Epithelial cell of proximal tubule (primary cell): ENCODE results near the gene KIF21B. TPM values are rescaled to one million over a fixed set of nuclear protein-coding genes. Genes with fewer than 3 reads are reported as not detected.
"Not testable (repeated sequence)": the region's sequence is repeated elsewhere in the genome, so short reads cannot be mapped to it uniquely, and the experiment has no call there.

Experiments used
- DNase-seq: peaks from one replicate; pipeline ENCODE4 v3.0.0-alpha.2; 2011; ENCODE audit warnings: low read depth
- H3K4me3 ChIP-seq: 2 replicates; pipeline ENCODE4 v1.5.1; 2011; ENCODE audit warnings: low read depth, mild to moderate bottlenecking, low read length
- total RNA-seq: library from RNA; depleted of rRNA; stranded (reverse); fragments of >200 nt; gene quantifications from 2 replicates; pipeline ENCODE4 v1.2.3, GENCODE V29; 2015
- TF ChIP-seq, protein P1 (sequence below): conservative IDR thresholded peaks from 2 replicates; pipeline ENCODE4 v1.5.1; 2012; ENCODE audit warnings: low read depth, mild to moderate bottlenecking, low read length

Gene KIF21B
- total RNA-seq, 1 donor from 2014 or later, result 13.3 TPM

DNA sequence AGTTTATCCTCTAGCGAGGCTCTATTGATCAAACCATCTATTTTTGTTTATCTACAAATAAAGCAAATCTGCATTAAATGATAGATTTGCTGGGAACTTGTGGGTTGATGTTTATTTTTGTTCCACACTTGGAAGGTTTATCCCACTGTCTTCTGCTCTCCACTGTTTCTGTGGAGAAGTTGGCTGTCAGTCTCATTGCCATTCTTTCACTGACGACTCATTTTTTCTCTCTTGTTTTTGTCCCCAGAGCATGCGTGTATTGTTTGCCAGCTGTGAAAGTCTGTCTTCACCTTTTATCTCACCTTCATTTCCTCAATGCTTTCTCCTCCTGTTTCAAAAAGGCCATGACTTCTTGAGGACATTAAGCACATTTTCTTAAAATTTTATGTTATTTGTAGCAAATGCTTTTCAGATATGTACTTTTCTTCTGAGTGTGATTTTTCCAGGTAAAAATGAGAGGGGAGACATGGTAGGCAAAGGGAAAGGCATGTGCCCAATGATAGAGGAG, 76.4 kb downstream of the KIF21B start:
- TF ChIP-seq, protein P1, sequence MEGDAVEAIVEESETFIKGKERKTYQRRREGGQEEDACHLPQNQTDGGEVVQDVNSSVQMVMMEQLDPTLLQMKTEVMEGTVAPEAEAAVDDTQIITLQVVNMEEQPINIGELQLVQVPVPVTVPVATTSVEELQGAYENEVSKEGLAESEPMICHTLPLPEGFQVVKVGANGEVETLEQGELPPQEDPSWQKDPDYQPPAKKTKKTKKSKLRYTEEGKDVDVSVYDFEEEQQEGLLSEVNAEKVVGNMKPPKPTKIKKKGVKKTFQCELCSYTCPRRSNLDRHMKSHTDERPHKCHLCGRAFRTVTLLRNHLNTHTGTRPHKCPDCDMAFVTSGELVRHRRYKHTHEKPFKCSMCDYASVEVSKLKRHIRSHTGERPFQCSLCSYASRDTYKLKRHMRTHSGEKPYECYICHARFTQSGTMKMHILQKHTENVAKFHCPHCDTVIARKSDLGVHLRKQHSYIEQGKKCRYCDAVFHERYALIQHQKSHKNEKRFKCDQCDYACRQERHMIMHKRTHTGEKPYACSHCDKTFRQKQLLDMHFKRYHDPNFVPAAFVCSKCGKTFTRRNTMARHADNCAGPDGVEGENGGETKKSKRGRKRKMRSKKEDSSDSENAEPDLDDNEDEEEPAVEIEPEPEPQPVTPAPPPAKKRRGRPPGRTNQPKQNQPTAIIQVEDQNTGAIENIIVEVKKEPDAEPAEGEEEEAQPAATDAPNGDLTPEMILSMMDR, result no peak
- no peak overlapping the region for H3K4me3 ChIP-seq
- no peak for DNase-seq

DNA sequence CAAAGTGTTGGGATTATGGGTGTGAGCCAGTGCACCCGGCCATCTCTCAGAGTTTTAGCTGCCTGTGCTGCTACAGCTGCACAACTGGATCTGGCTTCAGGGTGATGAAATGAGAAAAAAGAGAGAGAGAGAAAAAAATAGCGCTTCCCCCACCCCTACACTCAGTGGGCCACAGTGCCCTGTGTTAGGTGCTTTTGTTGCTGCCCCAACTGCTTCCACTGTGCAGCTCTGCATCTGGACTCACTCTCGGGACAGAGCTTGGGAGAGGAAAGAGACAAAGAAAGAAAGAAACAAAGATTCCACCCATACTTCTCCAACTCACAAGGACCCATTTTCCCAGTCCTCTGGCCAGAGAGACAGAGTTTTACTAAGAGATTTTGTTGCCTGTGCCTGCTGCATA, 78.4 kb downstream of the KIF21B start:
- H3K4me3 ChIP-seq, result no peak overlapping the region
- TF ChIP-seq, protein P1, result no peak
- DNase-seq, result no peak

DNA sequence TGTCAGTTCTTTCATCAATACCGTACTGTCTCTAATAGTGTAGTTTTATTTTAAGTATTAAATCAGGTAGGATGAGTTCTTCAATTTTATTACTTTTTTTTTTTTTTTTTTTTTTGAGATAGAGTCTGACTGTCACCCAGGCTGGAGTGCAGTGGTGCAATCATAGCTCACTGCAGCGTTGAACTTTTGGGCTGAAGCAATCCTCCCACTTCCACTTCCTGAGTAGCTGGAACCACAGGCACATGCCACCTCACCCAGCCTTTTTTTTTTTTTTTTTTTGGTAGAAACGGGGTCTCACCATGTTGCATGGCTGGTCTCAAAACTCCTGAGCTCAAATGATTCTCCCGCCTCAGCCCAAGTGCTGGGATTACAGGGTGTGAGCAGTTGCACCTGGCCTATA, 84.6 kb downstream of the KIF21B start:
- TF ChIP-seq, protein P1, result no peak
- no peak for DNase-seq

DNA sequence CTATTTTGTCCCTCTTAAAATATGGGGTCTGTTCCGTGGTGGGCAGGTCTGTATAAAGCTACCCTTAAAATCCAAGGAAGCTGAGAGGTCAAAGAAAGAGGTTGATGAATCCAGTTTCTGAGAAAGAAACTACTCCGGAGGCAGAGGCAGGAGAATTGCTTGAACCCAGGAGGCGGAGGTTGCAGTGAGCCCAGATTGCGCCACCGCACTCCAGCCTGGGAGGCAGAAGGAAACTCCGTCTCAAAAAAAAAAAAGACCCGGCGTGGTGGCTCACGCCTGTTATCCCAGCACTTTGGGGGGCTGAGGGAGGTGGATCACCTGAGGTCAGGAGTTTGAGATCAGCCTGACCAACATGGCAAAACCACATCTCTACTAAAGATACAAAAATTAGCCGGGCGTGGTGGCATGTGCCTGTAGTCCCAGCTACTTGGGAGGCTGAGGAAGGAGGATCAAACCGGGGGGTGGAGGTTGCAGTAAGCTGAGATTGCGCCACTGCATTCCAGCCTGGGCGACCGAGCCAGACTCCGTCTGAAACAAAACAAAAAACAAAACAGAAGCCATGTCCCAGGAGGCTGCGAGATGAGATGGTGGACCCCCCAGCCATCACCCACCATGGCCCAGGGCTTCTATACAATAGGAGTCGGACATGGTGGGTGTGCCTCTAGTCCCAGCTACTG, 88.1 kb downstream of the KIF21B start:
- not testable (repeated sequence) for DNase-seq, H3K4me3 ChIP-seq

More for the DNA sequence above, 84.6 kb downstream of the KIF21B start:
- H3K4me3 ChIP-seq, result no peak overlapping the region

DNA sequence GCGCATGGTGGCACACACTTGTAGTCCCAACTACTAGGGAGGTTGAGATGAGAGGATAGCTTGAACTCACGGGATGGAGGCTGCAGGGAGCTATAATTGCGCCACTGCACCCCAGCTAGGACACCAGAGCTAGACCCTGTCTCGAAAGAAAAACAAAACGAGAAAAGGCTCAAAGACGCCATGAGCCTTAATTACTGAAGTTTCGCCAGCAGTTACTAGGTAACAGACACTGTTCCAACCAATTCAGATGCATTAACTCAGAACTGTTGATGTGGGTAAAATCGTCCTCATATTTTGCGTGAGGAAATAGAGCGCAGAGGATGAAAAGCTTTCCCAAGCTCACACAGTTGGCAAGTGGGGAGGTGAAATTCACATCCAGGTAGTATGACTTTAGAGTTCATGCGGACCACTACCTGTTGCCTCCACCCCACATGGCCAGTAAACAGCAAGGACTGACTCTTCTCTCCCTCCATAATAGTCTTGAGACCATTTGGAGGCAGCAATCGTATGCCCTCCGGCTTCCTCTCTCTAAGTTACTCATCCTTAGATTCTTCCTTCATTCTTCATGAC, 88.8 kb downstream of the KIF21B start:
- TF ChIP-seq, protein P1, result no peak
- H3K4me3 ChIP-seq, result no peak overlapping the region

DNA sequence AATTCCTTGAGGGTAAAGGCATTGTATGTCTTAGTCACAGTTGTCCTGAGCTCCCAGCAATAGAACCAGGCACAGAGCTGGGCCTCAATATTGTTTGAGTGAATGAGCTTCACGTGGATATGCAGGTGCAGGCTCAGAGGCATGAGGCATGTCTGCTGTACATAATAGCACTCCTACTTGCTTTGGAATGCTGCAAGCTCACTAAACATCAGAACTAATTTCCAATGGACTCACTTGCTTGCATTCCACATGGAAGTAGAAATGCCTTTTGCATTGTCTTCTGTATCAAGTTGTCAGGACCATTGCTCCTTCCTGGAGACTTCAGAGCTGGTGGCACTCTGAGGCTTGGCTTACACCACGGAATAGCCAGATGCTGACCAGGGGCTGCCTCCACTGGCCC, 91.7 kb downstream of the KIF21B start:
- TF ChIP-seq, protein P1, result no peak
- H3K4me3 ChIP-seq, result no peak overlapping the region
- no peak for DNase-seq

More for the DNA sequence above, 88.8 kb downstream of the KIF21B start:
- DNase-seq, result no peak

DNA sequence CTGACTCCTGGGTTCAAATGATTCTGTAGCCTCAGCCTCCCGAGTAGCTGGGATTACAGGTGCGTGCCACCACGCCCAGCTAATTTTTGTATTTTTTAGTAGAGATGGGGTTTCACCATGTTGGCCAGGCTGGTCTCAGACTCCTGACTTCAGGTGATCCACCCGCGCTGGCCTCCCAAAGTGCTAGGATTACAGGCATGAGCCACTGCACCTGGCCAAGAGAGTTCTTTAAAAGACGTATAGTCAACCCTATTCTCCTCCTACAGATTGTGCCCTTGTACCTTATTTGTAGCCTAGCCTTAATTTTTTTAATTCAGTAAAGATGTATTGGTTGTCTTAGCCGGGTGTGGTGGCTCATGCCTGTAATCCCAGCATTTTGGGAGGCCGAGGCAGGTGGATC, 93.2 kb downstream of the KIF21B start:
- H3K4me3 ChIP-seq, DNase-seq: not testable (repeated sequence)
